CD4-positive, alpha-beta T cell treated with Interleukin-21 for 1 hour (primary cell): ENCODE results near the gene NDN.
A peak's percentile ranks its signal among the peaks of the same experiment; 100 is the strongest.
"Not testable (repeated sequence)": the region's sequence is repeated elsewhere in the genome, so short reads cannot be mapped to it uniquely, and the experiment has no call there.

Experiments
- DNase-seq: peaks from one replicate; pipeline ENCODE4 v3.0.0-alpha.2; 2020

NDN gene, protein sequence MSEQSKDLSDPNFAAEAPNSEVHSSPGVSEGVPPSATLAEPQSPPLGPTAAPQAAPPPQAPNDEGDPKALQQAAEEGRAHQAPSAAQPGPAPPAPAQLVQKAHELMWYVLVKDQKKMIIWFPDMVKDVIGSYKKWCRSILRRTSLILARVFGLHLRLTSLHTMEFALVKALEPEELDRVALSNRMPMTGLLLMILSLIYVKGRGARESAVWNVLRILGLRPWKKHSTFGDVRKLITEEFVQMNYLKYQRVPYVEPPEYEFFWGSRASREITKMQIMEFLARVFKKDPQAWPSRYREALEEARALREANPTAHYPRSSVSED

DNA sequence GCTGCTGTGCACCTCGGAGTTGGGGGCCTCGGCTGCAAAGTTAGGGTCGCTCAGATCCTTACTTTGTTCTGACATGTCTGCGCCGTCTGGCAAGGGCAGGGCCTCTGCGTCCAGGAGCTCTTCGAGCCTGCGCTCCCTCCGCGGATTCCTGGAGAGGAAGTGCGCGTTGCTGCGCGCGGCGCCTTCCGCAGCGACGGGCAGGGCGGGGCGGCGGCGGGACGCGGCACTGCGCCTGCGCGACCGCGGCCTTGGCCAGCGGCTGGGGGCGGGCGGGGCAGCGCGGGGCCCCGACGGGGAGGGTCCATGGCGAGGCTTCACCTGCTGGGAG is at the start of gene NDN:
Gene NDN, minus strand, starts transcription at position 163 of the 328 bp plus-strand sequence. Its CDS starts 88 bp downstream, at position 75.
- DNase-seq: no peak

GRCh38 chr15:23736033-23736673 is 49.0 kb upstream of the NDN start:
- no peak for DNase-seq

- DNase-seq: no peak
Measured at GRCh38 chr15:23734862-23735261, 47.8 kb upstream of the NDN start.

GRCh38 chr15:23713874-23714656 is 27.0 kb upstream of the NDN start:
- DNase-seq: not testable (repeated sequence)

DNA sequence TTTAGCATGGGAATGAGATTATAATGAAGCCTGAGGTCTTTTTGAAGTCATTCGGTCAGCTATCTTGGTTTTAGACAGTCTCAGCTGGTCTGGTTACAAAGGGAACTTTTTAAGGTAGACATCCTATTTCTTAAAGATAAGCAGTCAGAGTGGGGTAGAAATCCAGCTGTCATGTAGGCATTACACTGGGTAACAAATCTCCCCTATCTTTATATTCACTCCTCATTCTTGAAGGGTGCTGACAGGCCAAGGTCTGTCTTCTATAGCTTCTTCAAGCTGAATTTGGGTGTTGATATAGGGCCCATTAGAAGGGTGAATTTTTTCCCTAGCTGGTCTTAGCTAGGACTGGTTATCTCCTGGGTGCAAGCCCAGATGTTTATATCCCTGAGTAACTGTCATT is 21.2 kb upstream of the NDN start:
- no peak for DNase-seq

DNA sequence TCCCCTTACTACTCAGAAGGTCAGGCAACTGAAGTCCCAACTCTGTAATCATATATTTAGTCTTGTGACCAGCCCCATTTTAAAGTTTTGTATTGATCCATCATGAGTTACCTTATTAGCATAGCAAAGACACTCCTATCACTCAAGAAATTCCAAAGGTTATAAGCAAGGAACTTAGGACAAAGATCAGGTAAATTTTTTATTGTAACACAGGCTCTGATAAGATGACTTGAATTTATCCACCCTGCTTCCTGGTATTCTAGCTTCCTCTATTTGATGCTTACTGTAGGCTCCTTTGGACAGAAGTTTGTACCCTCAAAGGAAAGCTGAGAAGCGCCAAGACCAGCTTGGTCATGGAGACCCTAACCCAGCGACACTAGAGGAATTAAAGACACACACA is 8.2 kb upstream of the NDN start:
- DNase-seq: no peak

DNA sequence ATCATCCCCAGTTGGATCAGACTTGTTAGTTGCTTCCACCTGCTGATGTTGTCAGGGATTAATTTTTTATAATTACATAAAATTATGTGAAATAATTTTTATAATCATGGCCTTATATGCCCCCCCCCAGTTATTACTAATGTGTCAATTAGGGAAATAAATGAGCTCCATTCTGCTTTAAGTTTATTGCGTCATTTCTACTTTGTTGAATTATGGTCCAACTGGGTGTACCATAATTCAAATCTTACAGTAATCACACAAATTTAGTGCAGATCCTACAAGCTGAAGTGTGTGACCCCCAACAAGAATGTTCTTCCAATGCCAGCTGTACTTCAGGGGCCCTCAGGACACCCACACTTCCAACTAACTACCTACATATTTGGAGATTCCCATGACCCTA is 7.5 kb upstream of the NDN start:
- DNase-seq: no peak

GRCh38 chr15:23690450-23690852 is 3.3 kb upstream of the NDN start:
- DNase-seq: no peak

GRCh38 chr15:23690015-23690414 is 2.9 kb upstream of the NDN start:
- no peak for DNase-seq

DNA sequence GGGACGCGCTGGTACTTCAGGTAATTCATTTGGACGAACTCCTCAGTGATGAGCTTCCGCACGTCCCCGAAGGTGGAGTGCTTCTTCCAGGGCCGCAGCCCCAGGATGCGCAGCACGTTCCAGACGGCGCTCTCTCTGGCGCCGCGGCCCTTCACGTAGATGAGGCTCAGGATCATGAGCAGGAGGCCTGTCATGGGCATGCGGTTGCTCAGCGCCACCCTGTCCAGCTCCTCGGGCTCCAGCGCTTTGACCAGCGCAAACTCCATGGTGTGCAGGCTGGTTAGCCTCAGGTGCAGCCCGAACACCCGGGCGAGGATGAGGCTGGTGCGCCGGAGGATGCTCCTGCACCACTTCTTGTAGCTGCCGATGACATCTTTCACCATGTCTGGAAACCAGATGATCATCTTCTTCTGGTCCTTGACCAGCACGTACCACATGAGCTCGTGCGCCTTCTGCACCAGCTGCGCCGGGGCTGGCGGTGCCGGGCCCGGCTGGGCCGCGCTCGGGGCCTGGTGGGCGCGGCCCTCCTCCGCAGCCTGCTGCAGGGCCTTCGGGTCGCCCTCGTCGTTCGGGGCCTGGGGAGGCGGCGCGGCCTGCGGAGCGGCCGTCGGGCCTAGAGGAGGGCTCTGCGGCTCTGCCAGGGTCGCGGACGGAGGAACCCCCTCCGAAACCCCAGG is 501 bp downstream of the NDN start:
- no peak for DNase-seq

GRCh38 chr15:23671481-23671880 is 15.6 kb downstream of the NDN start:
- DNase-seq: no peak

- no peak for DNase-seq
Measured at GRCh38 chr15:23670970-23671369, 16.1 kb downstream of the NDN start.

DNA sequence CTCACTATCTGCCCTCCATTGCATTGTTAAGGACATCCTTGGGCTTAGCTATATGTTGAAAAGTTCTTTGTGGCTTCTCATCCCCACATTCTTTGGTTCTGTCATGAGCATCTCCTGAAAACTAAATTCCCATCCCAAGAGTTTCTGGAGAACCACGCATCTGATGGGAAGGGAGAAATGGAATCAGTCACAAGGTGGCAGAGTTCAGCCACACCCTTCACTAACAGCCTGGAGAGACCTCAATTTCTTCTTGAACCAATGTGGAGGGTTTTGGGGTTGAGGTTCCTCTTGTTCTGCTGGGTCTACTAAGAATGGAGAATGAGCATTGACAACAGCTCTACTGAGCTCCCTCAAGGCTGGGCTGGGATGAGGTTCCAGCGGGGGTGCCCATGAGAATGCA is 23.9 kb downstream of the NDN start:
- DNase-seq: no peak

DNA sequence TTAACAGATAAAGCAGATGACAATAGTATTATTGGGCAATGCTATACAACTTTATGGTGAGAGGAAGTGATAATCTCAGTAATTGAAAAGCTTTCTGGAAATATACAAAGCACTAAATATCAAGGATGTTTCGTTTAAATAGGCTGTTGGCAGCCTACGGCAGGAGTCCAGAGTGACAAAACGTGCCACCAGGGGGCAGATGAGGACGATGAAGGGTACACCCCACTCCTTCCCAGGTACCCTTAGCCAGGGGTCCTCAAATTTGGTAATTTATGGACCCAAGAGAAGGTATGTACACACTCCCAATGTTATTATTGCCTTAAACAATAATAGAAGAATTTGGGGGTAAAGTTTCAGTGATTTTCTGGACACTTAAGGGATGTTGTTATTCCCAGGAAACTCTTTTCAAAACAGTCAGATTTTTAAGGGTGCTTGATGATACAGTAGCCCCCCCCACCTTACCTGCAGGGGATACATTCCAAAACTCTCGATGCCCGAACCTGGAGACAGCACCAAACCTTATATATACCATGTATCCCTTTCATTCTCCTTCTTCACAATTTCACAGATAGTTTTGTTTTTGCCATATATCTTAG is 38.1 kb downstream of the NDN start:
- no peak for DNase-seq

DNA sequence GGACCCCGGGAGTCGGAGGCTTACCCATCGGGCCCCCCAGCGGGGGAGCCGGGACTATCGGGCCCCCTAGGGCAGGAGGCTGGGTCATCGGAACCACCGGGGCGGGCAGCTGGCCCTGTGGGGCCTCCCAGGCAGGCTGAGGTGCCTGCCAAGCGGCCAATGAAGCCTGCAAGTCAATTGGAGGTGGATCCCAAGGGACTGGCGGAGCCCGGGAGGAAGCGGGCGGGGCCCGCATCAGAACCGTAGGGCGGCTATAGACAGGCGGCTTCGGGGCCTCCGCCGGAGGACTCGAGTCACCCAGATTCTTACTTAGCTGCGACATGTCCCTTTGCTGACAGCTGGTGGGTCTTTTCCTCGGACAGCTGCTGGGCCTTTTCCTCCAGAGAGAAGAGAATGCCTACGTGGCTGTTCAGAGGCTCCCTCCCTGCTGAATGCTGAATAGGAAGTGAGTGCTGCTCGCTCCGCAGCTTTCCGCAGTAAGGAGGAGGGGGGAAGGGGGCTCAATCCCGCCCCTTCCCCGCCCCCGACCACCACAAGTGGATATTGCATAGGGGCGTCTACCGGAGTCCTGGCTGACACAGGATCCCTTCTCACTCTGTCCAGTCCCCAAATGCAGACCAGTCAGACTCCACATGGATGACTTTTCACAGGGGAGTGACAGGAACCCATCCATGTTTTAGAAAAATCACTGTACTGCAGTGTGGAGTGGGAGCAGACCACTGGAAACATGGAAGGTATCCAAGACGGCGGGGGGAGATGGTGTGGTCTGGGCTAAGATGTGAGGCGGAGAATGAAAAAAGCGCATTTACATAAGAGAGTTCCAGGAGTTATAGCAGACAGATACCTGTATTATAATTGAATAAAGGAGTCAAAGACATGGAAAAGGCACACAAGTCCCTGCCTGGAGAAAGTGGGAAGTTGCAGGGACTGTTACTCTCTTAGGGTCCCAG is 39.4 kb downstream of the NDN start, which contains the start of gene MAGEL2:
Gene MAGEL2, minus strand, starts transcription at position 447 of the 950 bp plus-strand sequence. Its CDS starts 125 bp downstream, at position 322.
- no peak for DNase-seq

DNA sequence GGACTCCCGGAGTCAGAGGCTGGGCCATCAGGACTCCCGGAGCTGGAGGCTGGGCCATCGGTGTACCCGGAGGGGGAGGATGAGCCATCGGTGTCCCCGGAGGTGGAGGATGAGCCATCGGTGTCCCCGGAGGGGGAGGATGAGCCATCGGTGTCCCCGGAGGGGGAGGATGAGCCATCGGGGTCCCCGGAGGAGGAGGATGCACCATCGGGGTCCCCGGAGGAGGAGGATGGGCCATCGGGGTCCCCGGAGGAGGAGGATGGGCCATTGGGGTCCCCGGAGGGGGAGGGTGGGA is 40.2 kb downstream of the NDN start:
- DNase-seq: no peak

- no peak for DNase-seq
Measured at GRCh38 chr15:23646165-23647000, 40.7 kb downstream of the NDN start.

GRCh38 chr15:23645371-23646164 is 41.5 kb downstream of the NDN start:
- DNase-seq: no peak

- no peak for DNase-seq
Measured at GRCh38 chr15:23644829-23645228, 42.3 kb downstream of the NDN start.

DNA sequence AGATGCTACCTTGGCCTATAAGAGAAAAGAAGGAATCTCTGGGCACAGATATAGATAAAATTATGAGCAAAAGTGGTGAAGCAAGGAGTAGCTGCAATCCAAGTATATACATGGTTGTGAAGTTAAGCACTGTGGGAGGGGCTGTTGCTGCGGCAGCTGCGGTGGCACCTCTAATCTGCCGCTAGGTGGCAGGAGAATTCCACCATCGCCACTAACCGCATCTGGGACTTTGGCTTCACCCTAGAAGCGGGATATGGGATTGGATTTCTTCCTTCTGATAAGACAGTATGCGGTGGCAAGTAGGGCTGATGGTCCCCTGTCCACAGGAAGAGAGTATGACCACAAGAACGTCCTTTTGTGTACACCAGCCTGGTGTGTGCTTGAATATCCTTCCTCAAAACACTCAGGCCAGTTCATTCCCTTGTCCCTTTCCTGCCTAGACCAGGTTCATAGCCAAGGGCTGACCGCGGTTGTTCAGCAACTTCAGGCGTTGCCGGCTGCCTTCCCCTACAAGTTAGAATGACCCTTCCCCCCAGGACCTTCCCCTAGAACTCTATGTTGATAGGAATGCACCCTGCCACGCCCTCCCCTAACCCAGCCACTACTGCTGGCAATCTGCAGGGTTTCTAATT is 44.6 kb downstream of the NDN start:
- DNase-seq: peak; percentile 24
